Uterus (tissue), 4 donors: Measurements from ENCODE around the gene LIFR. TPM values are rescaled to one million over a fixed set of nuclear protein-coding genes. Genes with fewer than 3 reads are reported as not detected.
"Not testable (repeated sequence)": the region's sequence is repeated elsewhere in the genome, so short reads cannot be mapped to it uniquely, and the experiment has no call there.

Source experiments
- DNase-seq, 2 donors: peaks; one replicate each; pipeline ENCODE4 v3.0.0-alpha.2; 2019 to 2020
- H3K27ac ChIP-seq, 2 donors: fragments of 200-600 bp; sonication (generic); 1 replicate in 1 of 2; 2 replicates in 1 of 2; pipeline ENCODE4 v1.5.1; 2016 to 2018
- H3K27me3 ChIP-seq, 2 donors: fragments of 200-600 bp; sonication (generic); one replicate each; pipeline ENCODE4 v1.5.1; 2018 to 2019; ENCODE audit warnings: control low read depth in 1 of 2
- H3K36me3 ChIP-seq, 2 donors: fragments of 200-600 bp; sonication (generic); one replicate each; pipeline ENCODE4 v1.5.1; 2019; ENCODE audit warnings: control low read depth in 1 of 2
- H3K4me1 ChIP-seq, 2 donors: fragments of 200-600 bp; sonication (generic); one replicate each; pipeline ENCODE4 v1.5.1; 2018 to 2019; ENCODE audit warnings: control low read depth in 1 of 2
- H3K4me3 ChIP-seq, 2 donors: fragments of 200-600 bp; sonication (generic); 1 replicate in 1 of 2; 2 replicates in 1 of 2; pipeline ENCODE4 v1.5.1; 2018 to 2019; ENCODE audit warnings: mild to moderate bottlenecking in 1 of 2
- H3K9me3 ChIP-seq, 2 donors: fragments of 200-600 bp; sonication (generic); one replicate each; pipeline ENCODE4 v1.5.1; 2019; ENCODE audit warnings: control low read depth in 1 of 2
- POLR2A ChIP-seq, 2 donors: fragments of 450-650 bp; IDR thresholded peaks; one replicate each; pipeline ENCODE4 v1.6.1; 2016; ENCODE audit warnings: antibody characterized with exemption in 2 of 2, mild to moderate bottlenecking in 1 of 2, moderate library complexity in 1 of 2
- intact Hi-C: fragments of 100-400 bp; cut with DNase I; formaldehyde crosslinking; loops from one replicate; pipeline ENCODE4 v1.15.1; 2023; ENCODE audit warnings: low total_unique reads
- total RNA-seq, 4 donors: library from RNA; depleted of rRNA in 3 of 4; stranded (reverse); fragments of >200 nt in 3 of 4; gene quantifications; one replicate each; pipeline versions ENCODE4 v1.1.0 to v1.2.4, GENCODE V29; 2014 to 2023
- TF ChIP-seq, protein P1 (sequence below), 4 experiments: fragments of 200-600 bp in 2 of 4; fragments of 450-650 bp in 2 of 4; sonication (generic) in 2 of 4; IDR thresholded peaks; one replicate each; pipeline ENCODE4 v1.5.1; 2016 to 2019; ENCODE audit warnings: antibody characterized with exemption in 4 of 4, mild to moderate bottlenecking in 2 of 4, moderate library complexity in 1 of 4
- donor health status: DM: yes; HTN: yes; CAD: no.

Gene LIFR
- total RNA-seq, 4 donors from 2014 or later = 141 to 310 (median 232) TPM

DNA sequence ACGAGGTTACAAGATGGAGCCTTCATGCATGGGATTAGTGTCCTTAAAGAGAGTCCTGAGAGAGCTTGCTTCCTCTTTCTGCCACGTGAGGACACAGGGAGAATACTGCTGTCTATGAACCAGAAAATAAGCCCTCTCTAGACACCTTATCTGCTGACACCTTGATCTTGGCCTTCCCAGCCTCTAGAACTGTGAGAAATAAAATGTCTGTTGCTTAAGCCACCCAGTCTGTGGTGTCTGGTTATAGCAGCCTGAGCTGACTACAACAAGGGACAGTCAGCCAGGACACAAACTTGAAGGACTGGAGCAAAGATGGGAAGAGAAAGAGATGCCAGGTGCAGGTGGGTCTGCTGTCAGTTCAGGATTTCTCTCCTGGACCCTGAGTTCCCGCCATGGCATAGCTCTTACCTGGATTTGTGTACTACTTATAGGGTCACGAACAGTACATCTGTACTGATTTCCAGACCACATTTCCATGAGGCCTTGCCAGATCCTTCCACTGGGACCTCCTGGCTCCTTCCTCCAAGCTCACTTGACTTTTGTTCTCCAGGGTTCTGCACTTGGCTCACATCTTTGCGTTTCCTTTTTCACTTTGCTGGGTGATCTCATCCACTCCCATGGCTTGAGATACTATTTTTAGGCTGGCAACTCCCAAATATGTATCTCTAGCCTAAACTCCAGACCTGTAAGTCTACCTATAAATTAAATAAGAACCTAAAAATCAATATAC lies 44.9 kb upstream of the LIFR start:
- H3K36me3 ChIP-seq = no peaks in the 10 kb centered on the region
- H3K9me3 ChIP-seq = no peaks in the 10 kb centered on the region
- H3K4me1 ChIP-seq = no peaks in the 10 kb centered on the region
- TF ChIP-seq, protein P1, sequence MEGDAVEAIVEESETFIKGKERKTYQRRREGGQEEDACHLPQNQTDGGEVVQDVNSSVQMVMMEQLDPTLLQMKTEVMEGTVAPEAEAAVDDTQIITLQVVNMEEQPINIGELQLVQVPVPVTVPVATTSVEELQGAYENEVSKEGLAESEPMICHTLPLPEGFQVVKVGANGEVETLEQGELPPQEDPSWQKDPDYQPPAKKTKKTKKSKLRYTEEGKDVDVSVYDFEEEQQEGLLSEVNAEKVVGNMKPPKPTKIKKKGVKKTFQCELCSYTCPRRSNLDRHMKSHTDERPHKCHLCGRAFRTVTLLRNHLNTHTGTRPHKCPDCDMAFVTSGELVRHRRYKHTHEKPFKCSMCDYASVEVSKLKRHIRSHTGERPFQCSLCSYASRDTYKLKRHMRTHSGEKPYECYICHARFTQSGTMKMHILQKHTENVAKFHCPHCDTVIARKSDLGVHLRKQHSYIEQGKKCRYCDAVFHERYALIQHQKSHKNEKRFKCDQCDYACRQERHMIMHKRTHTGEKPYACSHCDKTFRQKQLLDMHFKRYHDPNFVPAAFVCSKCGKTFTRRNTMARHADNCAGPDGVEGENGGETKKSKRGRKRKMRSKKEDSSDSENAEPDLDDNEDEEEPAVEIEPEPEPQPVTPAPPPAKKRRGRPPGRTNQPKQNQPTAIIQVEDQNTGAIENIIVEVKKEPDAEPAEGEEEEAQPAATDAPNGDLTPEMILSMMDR (IDR thresholded peaks at IDR 0.05) = no peak
- TF ChIP-seq POLR2A (IDR thresholded peaks at IDR 0.05) = no peak
- DNase-seq = peak in 1 of 2 donors; percentile 18
- no peak overlapping the region for H3K4me3 ChIP-seq
- no peaks in the 10 kb centered on the region for H3K27me3 ChIP-seq
- H3K27ac ChIP-seq = peak overlapping the region; percentile 12 to 16
- intact Hi-C loops = no loop called here

DNA sequence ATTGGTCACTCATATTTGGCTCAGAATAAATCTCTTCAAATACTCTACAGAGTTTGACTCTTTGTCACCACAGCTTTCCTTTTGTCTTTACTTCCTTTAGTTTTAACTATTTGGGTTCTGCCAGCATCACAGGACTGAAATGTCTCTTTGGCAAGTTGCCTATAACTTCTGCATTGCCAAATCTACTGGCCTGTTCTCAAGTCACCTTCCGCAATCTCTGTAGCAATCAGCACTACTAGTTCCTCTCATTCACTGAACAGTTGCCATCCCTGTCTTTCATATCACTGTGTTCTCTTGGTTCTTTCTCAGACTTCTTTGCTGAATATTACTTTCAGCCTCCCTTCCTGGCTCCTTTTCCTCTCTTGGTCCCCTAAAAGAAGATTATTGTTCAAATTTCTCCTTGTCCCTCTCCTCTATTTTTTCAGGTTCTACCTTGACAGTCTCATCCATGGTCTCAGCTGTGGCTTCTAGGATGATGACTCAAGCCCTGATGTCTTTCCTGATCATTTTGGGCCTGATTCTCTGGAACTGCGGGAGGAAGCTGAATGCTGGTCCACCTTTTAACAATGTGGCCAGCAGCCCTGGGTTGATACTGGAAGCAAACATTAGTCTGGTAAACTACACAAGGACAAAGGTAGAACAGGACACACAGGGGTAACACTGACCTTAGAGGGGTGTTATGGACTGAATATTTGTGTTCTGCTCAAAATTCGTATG lies 44.0 kb upstream of the LIFR start:
- no peaks in the 10 kb centered on the region for H3K4me1 ChIP-seq
- H3K9me3 ChIP-seq = no peaks in the 10 kb centered on the region
- intact Hi-C loops = no loop called here
- H3K36me3 ChIP-seq = no peaks in the 10 kb centered on the region
- H3K4me3 ChIP-seq = no peak overlapping the region
- no peak for TF ChIP-seq POLR2A (IDR thresholded peaks at IDR 0.05)
- TF ChIP-seq, protein P1 (IDR thresholded peaks at IDR 0.05) = no peak
- H3K27ac ChIP-seq = no peak overlapping the region
- DNase-seq = no peak
- no peaks in the 10 kb centered on the region for H3K27me3 ChIP-seq

DNA sequence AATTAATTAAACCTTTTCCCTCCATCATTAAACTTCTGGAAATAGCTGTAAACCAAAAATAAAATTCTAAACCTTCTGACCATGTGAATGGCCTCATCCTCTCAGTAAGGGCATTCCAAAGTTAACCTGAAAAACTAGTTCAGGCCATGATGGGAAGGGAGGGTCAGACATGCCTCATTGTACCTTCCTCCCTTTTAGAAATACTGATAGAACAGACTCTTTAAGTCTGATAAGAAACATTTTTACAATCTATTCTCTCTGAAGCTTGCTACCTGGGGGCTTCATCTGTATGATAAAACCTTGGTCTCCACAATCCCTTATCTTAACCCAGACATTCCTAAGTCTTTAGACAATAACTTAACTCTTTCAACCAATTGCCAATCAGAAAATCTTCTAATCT lies 43.3 kb upstream of the LIFR start:
- H3K27ac ChIP-seq = peak overlapping the region in 1 of 2 donors; percentile 37
- DNase-seq, H3K4me1 ChIP-seq, intact Hi-C loops, H3K9me3 ChIP-seq, H3K4me3 ChIP-seq, H3K36me3 ChIP-seq, H3K27me3 ChIP-seq: not testable (repeated sequence)

DNA sequence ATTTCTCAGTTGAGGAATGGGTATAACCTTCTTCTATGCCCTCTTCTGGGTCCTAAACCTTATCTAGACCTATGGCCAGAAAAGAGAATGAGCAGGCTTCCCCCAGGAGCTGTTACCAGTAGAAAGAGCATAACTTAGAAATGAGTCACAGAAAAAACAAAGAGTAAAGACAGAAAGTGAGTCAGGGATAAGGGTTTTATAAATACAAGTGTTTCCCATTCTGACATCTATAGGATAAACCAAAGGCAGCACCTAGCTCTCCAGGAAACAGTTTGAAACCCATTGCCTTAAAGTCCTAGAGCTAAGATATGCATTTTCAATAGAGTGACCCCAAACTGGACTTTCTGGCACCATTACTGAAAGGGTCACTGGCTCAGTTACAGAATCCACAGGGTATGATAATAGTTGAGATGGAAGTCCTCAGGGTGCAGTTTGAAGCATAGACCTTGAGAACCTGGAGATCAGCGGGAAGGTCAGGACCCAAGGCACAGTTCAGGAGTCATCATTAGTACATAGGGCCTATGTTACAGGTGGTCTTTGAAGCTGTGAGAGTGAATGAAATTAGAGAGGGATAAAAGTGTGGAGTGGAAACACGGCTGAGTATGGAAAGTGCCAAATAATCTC lies 42.7 kb upstream of the LIFR start:
- intact Hi-C loops = no loop called here
- H3K27ac ChIP-seq = peak overlapping the region in 1 of 2 donors; percentile 37
- H3K4me1 ChIP-seq = no peaks in the 10 kb centered on the region
- DNase-seq = no peak
- TF ChIP-seq, protein P1 (IDR thresholded peaks at IDR 0.05) = no peak
- TF ChIP-seq POLR2A (IDR thresholded peaks at IDR 0.05) = no peak
- H3K4me3 ChIP-seq = no peak overlapping the region
- H3K36me3 ChIP-seq = no peaks in the 10 kb centered on the region
- no peaks in the 10 kb centered on the region for H3K27me3 ChIP-seq
- no peaks in the 10 kb centered on the region for H3K9me3 ChIP-seq

DNA sequence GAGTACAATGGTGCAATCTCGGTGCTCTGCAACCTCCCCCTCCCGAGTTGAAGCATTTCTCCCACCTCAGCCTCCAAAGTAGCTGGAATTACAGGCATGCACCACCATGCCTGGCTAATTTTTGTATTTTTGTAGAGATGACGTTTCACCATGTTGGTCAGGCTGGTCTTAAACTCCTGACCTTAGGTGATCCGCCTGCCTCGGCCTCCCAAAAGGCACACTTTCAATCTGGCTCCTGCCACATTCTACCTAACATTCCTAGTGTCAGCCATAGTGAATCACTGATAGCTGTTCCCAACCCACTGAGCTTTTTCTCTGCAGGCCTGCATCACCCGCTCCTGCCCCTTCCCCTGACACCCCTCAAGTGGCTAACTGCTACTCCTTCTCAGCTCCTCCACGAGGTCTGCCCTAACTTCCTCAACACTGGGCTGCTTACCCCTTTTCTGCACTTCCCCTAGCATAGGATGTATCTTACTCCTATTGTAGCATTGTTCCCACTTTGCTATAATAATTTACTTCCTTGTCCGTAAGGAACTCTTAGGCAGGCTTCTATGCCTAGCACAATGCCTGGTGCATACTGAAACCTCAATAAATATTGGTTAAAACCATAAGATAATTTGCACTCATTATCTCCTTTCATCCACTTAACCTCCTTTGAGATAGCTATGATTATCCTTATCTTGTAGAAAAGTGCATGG lies 42.0 kb upstream of the LIFR start:
- TF ChIP-seq POLR2A (IDR thresholded peaks at IDR 0.05) = no peak
- TF ChIP-seq, protein P1 (IDR thresholded peaks at IDR 0.05) = no peak
- H3K9me3 ChIP-seq = no peaks in the 10 kb centered on the region
- intact Hi-C loops = no loop called here
- H3K27ac ChIP-seq = peak overlapping the region in 1 of 2 donors; percentile 37
- H3K36me3 ChIP-seq = no peaks in the 10 kb centered on the region
- no peaks in the 10 kb centered on the region for H3K27me3 ChIP-seq
- no peaks in the 10 kb centered on the region for H3K4me1 ChIP-seq
- no peak overlapping the region for H3K4me3 ChIP-seq
- DNase-seq = no peak
